Brain microvascular endothelial cell (primary cell): Measurements from ENCODE around the gene TMSB4X.

Source experiments
- DNase-seq: peaks from one replicate; pipeline ENCODE4 v3.0.0-alpha.2; 2020
- H3K27ac ChIP-seq: fragments of 250-450 bp; sonication (Bioruptor Pico); 2 replicates; pipeline ENCODE4 v1.5.1; 2020; ENCODE audit warnings: mild to moderate bottlenecking, moderate library complexity
- H3K27me3 ChIP-seq: fragments of 250-450 bp; sonication (Bioruptor Pico); replicated peaks from 2 replicates; pipeline ENCODE4 v1.5.1; 2020; ENCODE audit warnings: mild to moderate bottlenecking
- H3K36me3 ChIP-seq: fragments of 250-450 bp; sonication (Bioruptor Pico); replicated peaks from 2 replicates; pipeline ENCODE4 v1.5.1; 2020; ENCODE audit warnings: mild to moderate bottlenecking
- H3K4me3 ChIP-seq: 2 replicates; pipeline ENCODE4 v1.5.1; 2011; ENCODE audit warnings: low read depth, mild to moderate bottlenecking, control low read depth, low read length, moderate library complexity
- in situ Hi-C: cut with HindIII; loops from 2 replicates; pipeline ENCODE4 v1.10.0; 2017; ENCODE audit warnings: low sequenced_read_pairs, low pct_ligation_motif_present
- TF ChIP-seq, protein P1 (sequence below): IDR thresholded peaks from 2 replicates; pipeline ENCODE4 v1.5.1; 2011; ENCODE audit warnings: low read depth, mild to moderate bottlenecking, moderate library complexity, low read length, control low read depth, inconsistent platforms; ENCODE audit errors: missing control alignments

Gene TMSB4X

DNA sequence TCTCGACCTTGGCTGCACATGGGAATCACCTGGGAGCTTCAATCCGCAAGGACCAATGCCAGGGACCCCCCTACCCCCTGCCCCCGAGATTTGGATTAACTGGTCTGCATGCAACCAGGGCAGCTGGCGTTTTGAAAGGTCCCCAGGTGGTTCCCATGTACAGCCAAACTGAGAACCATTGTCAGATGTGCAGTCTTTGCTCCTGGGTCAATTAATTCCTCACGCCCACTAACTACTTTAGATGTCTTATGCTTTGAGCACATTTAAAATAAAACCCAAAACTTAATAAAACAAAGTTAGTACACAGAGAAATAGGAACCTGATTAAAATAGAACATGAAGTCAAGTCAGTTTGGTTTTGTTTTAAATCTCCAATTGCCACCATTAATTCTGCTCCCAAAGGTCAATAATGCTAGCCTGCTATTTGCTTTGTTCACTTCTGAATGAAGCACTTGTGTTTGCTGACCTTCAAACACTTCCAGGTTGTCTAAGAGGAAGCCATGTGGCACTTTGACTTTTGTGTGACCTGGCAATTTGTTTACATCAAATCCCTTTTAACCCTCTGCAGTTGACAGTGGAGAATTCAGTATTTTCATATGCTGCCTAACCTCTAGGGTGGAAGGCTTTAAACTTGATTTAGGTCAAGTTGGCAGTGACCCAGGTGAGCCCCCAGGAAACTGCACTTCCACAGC is 27.2 kb upstream of the TMSB4X start:
- Histone ChIP-seq H3K36me3 (no peaks in the 10 kb centered on the region), H3K27me3 (no peaks in the 10 kb centered on the region), H3K27ac (peak overlapping the region; percentile 84), H3K4me3 (no peak overlapping the region)
- TF ChIP-seq, protein P1, sequence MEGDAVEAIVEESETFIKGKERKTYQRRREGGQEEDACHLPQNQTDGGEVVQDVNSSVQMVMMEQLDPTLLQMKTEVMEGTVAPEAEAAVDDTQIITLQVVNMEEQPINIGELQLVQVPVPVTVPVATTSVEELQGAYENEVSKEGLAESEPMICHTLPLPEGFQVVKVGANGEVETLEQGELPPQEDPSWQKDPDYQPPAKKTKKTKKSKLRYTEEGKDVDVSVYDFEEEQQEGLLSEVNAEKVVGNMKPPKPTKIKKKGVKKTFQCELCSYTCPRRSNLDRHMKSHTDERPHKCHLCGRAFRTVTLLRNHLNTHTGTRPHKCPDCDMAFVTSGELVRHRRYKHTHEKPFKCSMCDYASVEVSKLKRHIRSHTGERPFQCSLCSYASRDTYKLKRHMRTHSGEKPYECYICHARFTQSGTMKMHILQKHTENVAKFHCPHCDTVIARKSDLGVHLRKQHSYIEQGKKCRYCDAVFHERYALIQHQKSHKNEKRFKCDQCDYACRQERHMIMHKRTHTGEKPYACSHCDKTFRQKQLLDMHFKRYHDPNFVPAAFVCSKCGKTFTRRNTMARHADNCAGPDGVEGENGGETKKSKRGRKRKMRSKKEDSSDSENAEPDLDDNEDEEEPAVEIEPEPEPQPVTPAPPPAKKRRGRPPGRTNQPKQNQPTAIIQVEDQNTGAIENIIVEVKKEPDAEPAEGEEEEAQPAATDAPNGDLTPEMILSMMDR = no peak
- DNase-seq = no peak
- in situ Hi-C loops = no loop called here

DNA sequence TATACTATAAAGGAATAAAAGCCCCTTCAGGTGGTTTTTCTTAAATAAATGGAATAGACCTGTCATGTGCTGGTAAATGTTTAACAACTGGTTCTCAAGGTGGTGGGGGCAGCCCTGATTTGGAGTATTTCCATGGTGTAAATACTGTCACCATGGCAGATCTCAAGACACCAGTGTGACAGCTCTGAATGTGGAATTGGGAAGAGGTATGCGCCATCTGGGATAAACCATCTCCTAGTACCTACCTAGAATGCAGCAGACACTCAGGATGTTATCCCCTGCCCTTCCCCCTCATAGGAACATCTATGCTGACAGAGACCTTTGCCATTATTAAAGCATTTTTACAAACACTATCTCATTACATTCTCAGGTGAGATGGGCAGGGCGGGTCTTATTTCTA is 26.4 kb upstream of the TMSB4X start:
- TF ChIP-seq, protein P1 = no peak
- in situ Hi-C loops = no loop called here
- no peaks in the 10 kb centered on the region for H3K27me3 ChIP-seq
- DNase-seq = no peak
- no peaks in the 10 kb centered on the region for H3K36me3 ChIP-seq
- no peak overlapping the region for H3K4me3 ChIP-seq
- H3K27ac ChIP-seq = no peak overlapping the region

DNA sequence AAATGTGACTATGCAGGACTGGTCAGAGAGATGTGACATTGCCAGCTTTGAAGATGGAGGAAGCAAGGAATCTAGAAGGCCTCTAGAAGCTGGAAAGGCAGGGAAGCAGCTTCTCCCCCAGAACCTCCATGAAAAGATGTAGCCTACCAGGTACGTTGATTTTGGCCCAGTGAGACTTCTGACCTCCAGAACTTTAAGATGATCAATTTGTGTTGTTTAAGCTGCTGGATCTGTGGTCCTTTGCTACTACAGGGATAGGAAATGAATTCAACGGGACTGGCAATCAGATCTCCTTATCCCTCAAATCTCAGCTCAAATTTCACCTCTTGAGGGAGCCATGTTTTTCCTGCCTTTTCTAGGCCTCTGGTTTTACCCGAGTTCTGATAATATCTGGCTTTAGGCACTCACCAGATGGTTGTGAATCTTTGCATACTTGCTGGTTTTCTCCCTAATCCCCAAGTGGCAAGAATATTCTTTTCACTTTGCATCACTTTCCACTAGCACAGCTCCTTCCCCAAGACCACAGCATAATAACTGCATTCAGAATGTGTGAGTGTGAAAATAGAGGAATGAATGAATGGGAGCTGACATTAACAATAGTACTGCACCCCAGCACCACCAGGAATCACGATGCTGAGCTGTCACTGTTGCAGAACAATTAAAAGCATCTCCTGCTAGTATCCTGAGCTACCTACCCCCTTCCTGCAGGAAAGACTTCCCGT is 25.5 kb upstream of the TMSB4X start:
- Histone ChIP-seq H3K27me3 (no peaks in the 10 kb centered on the region), H3K36me3 (no peaks in the 10 kb centered on the region), H3K27ac (peak overlapping the region; percentile 68), H3K4me3 (no peak overlapping the region)
- DNase-seq = no peak
- in situ Hi-C loops = no loop called here
- TF ChIP-seq, protein P1 = no peak

DNA sequence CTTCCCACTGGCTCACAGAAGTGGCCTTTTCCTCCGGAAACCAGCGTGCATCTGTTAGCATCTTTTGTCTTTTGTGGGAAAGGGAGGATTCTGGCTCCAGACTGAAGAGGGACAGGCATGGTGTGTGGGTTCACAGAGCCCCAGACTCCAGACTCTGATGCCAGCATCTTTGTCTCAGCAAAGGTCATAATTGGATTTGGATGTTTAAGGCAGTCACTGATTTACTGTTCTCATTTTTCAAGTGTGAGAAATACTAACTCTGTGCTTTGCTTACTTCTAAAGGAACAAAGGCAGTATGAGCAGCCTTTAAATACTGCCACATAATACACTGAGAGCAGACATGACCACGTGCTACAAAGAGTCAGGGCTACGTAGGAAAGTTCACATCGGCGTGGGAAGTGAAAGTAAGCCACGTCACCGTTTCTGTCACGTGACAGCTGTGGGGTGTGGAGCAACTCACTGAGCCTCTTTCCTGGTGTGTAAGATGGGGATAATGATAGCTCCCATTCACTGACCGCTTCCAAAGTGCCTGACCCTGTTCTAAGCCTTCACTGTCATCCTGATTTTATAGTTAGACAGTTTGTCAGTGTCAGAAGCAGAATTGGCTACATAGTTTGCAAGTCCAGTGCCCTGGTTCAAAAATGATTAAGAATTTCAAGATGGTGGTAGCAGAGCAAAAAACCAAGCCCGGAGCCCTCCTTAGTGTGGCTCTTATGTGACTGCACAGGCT is 24.8 kb upstream of the TMSB4X start:
- no peaks in the 10 kb centered on the region for H3K36me3 ChIP-seq
- TF ChIP-seq, protein P1 = no peak
- H3K27ac ChIP-seq = peak overlapping the region; percentile 68
- H3K4me3 ChIP-seq = no peak overlapping the region
- H3K27me3 ChIP-seq = no peaks in the 10 kb centered on the region
- peak; percentile 87 for DNase-seq
- in situ Hi-C loops = no loop called here

DNA sequence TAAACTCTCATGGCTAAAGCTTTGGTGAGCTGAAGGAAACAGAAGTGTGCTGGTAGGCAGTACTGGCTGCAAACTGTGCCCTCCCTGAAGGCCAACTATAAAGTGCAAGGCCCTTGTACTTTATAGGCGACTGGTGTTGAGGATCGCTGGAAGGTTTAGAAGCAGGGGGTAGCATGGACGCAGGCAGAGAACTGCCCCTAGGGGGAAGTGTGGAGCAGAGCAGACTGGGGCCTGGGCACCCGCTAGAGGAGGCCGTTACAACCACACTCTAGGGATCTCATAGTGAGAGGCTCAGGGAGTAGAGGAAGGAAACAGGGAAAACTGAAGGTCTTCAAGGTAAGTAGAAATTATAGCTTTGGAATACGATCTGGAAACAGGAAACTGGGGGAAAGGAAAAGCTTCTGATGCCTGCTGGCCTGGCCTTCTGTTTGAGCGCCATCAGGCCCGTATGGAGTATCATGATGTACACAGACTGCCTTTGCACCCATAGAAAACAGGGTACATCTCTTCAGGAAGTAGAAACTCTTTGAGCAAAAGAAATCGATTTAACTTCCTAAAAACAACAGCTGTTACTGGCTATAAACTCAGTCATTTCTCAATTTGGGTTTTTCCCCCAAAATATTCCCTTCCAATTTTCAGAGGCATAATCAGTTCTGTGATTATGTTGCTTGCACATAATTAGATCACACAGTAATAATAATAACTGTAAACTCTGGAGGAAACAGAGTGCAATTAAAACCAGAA is 23.9 kb upstream of the TMSB4X start:
- no peak overlapping the region for H3K4me3 ChIP-seq
- H3K27ac ChIP-seq = no peak overlapping the region
- no peaks in the 10 kb centered on the region for H3K36me3 ChIP-seq
- no peaks in the 10 kb centered on the region for H3K27me3 ChIP-seq
- DNase-seq = no peak
- in situ Hi-C loops = no loop called here
- TF ChIP-seq, protein P1 = peak; percentile 38
